ENCODE measurements around the gene DYNLT4.

GRCh38 chr1:44760876-44761275, 46.3 kb downstream of the DYNLT4 start:
- TF ChIP-seq CTCF (IDR thresholded peaks at IDR 0.05) (no peak), POLR2A (IDR thresholded peaks at IDR 0.05) (no peak), POLR2AphosphoS5 (IDR thresholded peaks at IDR 0.05) (no peak), EP300 (IDR thresholded peaks at IDR 0.05) (no peak)

Measured in suprapubic skin (tissue), 4 donors.